GM12891 (cell line): ENCODE data around the gene SMG6.
"Not testable (repeated sequence)": the region's sequence is repeated elsewhere in the genome, so short reads cannot be mapped to it uniquely, and the experiment has no call there.

Source experiments
- POLR2A ChIP-seq: IDR thresholded peaks from 2 replicates; pipeline ENCODE4 v1.6.1; 2011; ENCODE audit warnings: low read depth, low read length, control low read depth
- POLR2AphosphoS5 ChIP-seq: IDR thresholded peaks from 2 replicates; pipeline ENCODE4 v1.6.1; 2011; ENCODE audit warnings: low read depth, low read length, control low read depth

DNA sequence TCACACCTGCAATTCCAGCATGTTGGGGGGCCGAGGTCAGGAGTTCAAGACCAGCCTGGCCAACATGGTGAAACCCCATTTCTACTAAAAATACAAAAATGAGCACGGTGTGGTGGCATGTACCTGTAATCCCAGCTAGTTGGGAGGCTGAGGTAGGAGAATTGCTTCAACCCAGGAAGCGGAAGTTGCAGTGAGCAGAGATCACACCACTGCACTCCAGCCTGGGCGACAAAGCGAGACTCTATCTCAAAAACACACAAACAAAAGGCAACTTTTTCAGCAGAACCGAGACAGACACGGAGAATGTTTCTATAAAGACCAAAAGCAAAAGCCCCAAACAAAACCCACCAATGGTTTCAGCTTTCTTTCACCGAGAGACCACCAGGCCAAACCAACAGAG is 44.8 kb downstream of the SMG6 start:
- not testable (repeated sequence) for TF ChIP-seq POLR2AphosphoS5, POLR2A
